ENCODE measurements around the gene C8B.

The C8B gene

GRCh38 chr1:56965916-56966697, at the start of gene C8B:
Gene C8B, minus strand, starts transcription at chr1:56966015. Its CDS starts 67 bp downstream, at chr1:56965948.
- DNase-seq (ENCODE audit: low spot score), result no peak

- no peak for DNase-seq (ENCODE audit: low spot score)
These were observed 49.3 kb upstream of the C8B start for GRCh38 chr1:57015071-57015470.

GRCh38 chr1:57013522-57013921, 47.7 kb upstream of the C8B start:
- no peak for DNase-seq (ENCODE audit: low spot score)

GRCh38 chr1:57012315-57012714, 46.5 kb upstream of the C8B start:
- DNase-seq (ENCODE audit: low spot score), result no peak

GRCh38 chr1:57010511-57010910, 44.7 kb upstream of the C8B start:
- no peak for DNase-seq (ENCODE audit: low spot score)

- DNase-seq (ENCODE audit: low spot score), result no peak
These were observed 42.1 kb upstream of the C8B start for GRCh38 chr1:57007948-57008347.

GRCh38 chr1:57007472-57007871, 41.7 kb upstream of the C8B start:
- DNase-seq (ENCODE audit: low spot score), result no peak

GRCh38 chr1:57003398-57004139, 37.8 kb upstream of the C8B start:
- DNase-seq (ENCODE audit: low spot score), result no peak

GRCh38 chr1:56995414-56996100, 29.7 kb upstream of the C8B start:
- no peak for DNase-seq (ENCODE audit: low spot score)

- DNase-seq (ENCODE audit: low spot score), result no peak
These were observed 27.7 kb upstream of the C8B start for GRCh38 chr1:56993475-56993874.

- DNase-seq (ENCODE audit: low spot score), result no peak
These were observed 26.7 kb upstream of the C8B start for GRCh38 chr1:56992318-56993125.

GRCh38 chr1:56991576-56991975, 25.8 kb upstream of the C8B start:
- DNase-seq (ENCODE audit: low spot score), result no peak

- DNase-seq (ENCODE audit: low spot score), result no peak
These were observed 20.6 kb upstream of the C8B start for GRCh38 chr1:56986397-56986796.

- DNase-seq (ENCODE audit: low spot score), result no peak
These were observed 20.0 kb upstream of the C8B start for GRCh38 chr1:56985857-56986256.

- DNase-seq (ENCODE audit: low spot score), result no peak
These were observed 17.7 kb upstream of the C8B start for GRCh38 chr1:56983484-56983883.

GRCh38 chr1:56979986-56980755, 14.4 kb upstream of the C8B start:
- no peak for DNase-seq (ENCODE audit: low spot score)

- DNase-seq (ENCODE audit: low spot score), result no peak
These were observed 13.0 kb upstream of the C8B start for GRCh38 chr1:56978819-56979218.

GRCh38 chr1:56977910-56978309, 12.1 kb upstream of the C8B start:
- no peak for DNase-seq (ENCODE audit: low spot score)

GRCh38 chr1:56975446-56975845, 9.6 kb upstream of the C8B start:
- no peak for DNase-seq (ENCODE audit: low spot score)

GRCh38 chr1:56973923-56974742, 8.3 kb upstream of the C8B start:
- DNase-seq (ENCODE audit: low spot score), result no peak
